Muscle layer of colon (tissue), 2 donors: ENCODE data around the gene DHX15.

Experiments
- H3K27ac ChIP-seq: one replicate; pipeline ENCODE4 v1.7.0; 2013; ENCODE audit warnings: low read depth, mild to moderate bottlenecking, low read length, moderate library complexity
- H3K27me3 ChIP-seq, 2 donors: one replicate each; pipeline ENCODE4 v1.7.0; 2013; ENCODE audit warnings: low read length in 2 of 2, mild to moderate bottlenecking in 2 of 2; ENCODE audit not compliant: insufficient read depth in 2 of 2, control insufficient read depth in 1 of 2
- H3K36me3 ChIP-seq: one replicate; pipeline ENCODE4 v1.7.0; 2013; ENCODE audit warnings: mild to moderate bottlenecking, low read length; ENCODE audit not compliant: insufficient read depth
- H3K4me1 ChIP-seq: one replicate; pipeline ENCODE4 v1.7.0; 2013; ENCODE audit warnings: mild to moderate bottlenecking, low read length; ENCODE audit not compliant: insufficient read depth
- H3K4me3 ChIP-seq, 2 donors: one replicate each; pipeline ENCODE4 v1.7.0; 2013; ENCODE audit warnings: low read length in 2 of 2, low read depth in 1 of 2, mild to moderate bottlenecking in 1 of 2, moderate library complexity in 1 of 2
- H3K9ac ChIP-seq: one replicate; pipeline ENCODE4 v1.7.0; 2013; ENCODE audit warnings: low read length
- H3K9me3 ChIP-seq: one replicate; pipeline ENCODE4 v1.7.0; 2013; ENCODE audit warnings: mild to moderate bottlenecking, low read length
- donor health status: abdominal sarcoma.
- donor health status: Adenocarcinoma of cecum.

Gene DHX15

DNA sequence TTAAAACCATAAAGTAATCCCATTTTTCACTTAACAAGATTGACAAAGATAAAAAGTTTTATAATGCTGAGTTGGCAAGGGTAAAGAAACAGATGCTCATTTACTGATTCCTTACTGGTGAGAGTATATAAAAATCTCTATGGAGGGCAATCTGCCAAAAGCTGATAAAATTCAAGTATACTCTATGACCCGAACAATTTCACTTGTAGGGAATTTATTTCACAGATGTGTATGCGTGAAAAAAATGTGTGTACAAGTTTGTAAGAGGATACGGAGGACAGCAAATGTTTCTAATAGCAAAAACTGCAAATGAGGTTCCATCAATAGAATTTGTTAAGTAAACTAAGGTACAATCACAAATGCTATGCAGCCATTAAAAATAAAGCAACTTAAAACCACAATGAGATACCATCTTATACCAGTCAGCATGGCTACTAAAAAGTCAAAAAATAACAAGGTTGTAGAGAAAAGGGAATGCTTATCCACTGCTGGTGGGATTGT is 23.4 kb downstream of the DHX15 start:
- Histone ChIP-seq H3K36me3 (peaks cover 10% of the 10 kb centered on the region), H3K9ac (no peak overlapping the region), H3K27ac (no peak overlapping the region), H3K9me3 (no peaks in the 10 kb centered on the region), H3K27me3 (no peaks in the 10 kb centered on the region), H3K4me3 (no peak overlapping the region), H3K4me1 (peaks cover 42% of the 10 kb centered on the region)

DNA sequence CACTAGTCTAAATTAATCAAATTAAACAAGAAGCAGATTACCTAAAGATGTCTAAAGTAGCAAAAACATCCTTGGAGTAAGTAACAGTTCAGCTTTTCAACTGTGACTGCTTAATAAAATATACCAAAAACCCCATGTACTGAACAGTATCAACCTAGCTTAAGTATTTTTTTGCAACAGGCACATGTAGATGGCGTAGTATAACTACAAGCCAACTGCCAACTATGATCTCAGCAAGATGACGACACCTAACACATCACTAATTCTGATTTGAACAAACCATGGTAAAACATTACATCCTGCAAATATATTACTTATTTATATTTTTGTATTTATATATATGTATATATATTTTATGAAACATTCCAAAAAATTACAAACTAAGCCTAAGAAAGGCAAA is 24.5 kb downstream of the DHX15 start:
- peaks cover 5% of the 10 kb centered on the region for H3K36me3 ChIP-seq
- H3K9me3 ChIP-seq: no peaks in the 10 kb centered on the region
- H3K4me3 ChIP-seq: no peak overlapping the region
- no peak overlapping the region for H3K27ac ChIP-seq
- H3K9ac ChIP-seq: no peak overlapping the region
- no peaks in the 10 kb centered on the region for H3K27me3 ChIP-seq
- H3K4me1 ChIP-seq: peaks cover 42% of the 10 kb centered on the region

DNA sequence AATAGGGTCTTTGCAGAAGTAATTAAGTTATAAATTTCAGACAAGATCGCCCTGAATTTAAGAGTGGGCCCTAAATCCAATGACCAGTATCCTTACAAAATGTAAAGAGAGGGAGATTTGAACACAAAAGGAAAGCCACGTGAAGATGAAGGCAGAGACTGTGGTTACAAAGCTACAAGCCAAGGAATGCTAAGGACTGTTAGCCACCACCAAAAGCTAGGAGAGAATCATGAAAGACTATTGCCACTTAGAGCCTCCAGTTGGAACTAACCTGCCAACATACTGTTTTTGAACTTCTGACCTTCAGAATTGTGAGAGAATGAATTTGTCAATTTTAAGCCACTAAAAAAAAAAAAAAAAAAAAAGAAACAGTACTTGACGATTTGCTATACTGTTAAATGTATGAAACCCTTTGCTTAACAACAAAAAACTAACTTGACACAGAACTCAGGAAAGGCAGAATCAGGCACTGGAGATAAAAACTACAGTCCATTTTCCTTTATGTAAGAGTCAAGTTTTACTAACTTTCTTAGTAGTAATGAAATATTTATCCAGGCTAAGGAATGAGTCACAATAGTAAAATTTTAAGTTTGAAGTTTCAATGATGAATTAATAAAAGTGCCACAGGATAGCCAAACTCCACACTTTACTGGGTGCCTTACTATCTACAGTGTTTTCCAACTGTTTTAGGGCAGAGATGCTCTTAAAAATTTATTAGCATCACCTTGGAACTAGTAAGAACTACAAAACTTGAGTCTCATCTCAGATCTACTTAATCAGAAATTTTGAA is 25.1 kb downstream of the DHX15 start:
- Histone ChIP-seq H3K4me3 (no peak overlapping the region), H3K36me3 (peaks cover 11% of the 10 kb centered on the region), H3K27me3 (no peaks in the 10 kb centered on the region), H3K4me1 (peaks cover 36% of the 10 kb centered on the region), H3K9ac (no peak overlapping the region), H3K27ac (no peak overlapping the region), H3K9me3 (no peaks in the 10 kb centered on the region)

DNA sequence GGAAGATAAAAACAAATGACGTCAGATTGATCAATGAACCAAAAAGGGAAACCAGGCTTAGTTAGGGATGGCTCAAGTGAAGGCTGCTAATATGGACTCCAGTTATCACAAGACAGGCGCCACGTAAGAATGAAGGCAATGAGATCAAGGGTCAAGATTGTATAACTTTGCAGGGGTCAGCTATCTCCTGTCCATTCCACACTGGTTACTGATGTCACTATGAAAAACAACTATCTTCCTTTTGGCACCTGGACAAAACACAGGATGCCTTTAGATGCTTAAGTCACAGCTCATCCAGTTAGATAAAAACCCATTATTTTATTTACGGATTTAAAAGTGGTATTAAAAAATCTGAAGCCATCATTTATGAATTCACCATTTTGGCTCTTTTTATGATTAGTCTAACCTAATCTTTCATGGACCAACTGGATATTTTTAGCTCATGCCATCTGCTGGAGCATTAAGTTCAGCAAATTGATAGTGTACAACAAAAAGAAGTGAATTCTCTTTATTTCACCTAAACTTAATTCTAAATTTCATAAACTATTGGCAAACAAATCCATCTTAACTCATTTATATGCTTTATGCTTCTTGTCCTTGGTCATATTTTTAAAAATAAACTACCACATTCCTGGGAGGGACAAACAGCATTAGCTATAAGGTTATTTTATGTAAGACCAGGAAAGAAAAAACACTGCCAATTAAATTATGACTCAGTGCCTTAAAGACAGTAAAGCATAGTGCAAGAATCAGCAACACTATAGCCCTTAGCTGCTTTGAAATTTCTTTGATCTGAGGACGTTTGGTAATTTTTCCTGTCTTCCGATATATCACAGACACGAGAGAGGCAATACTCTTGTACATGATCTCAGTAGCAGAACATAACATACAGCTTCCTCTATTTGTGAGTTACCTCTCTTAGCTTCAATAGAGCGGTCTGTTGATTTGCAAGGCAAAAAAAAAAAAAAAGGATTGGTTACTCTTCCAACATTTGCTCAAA is 27.0 kb downstream of the DHX15 start:
- peaks cover 13% of the 10 kb centered on the region for H3K36me3 ChIP-seq
- no peaks in the 10 kb centered on the region for H3K9me3 ChIP-seq
- H3K4me3 ChIP-seq: no peak overlapping the region
- H3K27ac ChIP-seq: no peak overlapping the region
- H3K4me1 ChIP-seq: peaks cover 37% of the 10 kb centered on the region
- H3K27me3 ChIP-seq: no peaks in the 10 kb centered on the region
- no peak overlapping the region for H3K9ac ChIP-seq

DNA sequence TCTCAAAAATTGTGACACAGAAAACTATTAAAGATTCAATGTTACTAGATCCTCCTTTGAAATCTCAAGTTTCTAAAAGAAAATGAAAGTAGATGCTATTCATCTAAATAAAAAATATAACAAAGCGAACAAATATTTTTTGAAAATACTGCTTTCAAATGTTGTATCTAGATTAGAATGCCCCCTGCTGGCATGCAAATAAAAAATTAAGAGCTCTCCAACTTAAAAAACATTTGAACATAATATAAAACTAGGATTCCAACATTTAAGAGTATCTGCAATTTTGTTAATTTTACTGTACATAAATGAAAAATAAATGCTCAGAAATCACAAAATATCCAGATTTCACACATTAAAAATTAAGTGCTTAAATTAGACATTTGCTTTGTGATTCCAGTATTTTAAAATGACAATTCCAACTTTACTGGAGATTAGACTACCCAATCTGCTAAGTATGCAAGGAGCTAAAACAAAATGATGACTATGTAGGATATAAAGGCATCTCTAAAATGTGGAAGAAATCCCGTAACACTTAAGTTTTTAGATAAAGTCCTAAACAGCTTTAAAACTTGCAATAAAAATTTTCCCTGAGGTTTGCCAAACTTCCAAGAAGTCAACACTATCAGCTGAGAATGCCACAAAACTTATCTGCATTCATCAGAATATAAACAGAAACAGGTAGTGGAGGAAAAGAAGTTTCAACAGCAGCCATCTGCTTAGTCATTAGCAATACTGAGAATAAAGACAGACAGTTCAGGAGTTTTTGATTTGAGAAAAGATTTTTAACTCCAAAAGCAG is 32.7 kb downstream of the DHX15 start:
- Histone ChIP-seq H3K9me3 (no peaks in the 10 kb centered on the region), H3K4me3 (no peak overlapping the region), H3K9ac (no peak overlapping the region), H3K4me1 (peaks cover 16% of the 10 kb centered on the region), H3K36me3 (peaks cover 12% of the 10 kb centered on the region), H3K27me3 (no peaks in the 10 kb centered on the region), H3K27ac (no peak overlapping the region)

DNA sequence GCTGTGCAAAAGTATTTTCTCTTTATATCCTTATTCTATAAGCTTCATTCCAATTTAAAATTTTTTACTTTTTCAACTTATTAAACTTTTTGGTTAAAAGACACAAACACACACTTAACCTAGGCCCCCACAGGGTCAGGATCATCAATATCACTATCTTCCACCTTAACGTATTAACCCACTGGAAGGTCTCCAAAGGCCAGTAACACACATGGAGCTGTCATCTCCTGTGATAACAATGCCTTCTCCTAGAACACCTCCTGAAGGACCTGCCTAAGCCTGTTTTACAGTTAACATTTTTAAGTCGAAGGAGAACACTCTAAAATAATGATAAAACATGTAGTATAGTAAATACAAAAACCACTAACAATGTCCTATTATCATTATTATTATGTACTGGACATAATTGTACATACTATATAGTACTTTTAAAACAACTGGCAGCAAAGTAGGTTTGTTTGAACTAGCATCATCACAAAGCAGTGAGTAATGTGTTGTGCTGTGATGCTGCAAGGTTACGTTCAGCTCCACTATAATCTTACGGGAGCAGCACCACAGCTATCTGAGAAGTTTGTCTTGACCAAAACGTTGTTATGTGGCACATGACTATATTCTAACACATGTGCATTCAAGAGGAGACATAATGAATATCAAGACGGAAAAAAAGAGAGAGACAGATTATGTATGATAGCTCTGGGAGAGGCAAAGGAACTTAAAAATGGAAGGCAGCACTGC is 33.7 kb downstream of the DHX15 start:
- no peaks in the 10 kb centered on the region for H3K27me3 ChIP-seq

DNA sequence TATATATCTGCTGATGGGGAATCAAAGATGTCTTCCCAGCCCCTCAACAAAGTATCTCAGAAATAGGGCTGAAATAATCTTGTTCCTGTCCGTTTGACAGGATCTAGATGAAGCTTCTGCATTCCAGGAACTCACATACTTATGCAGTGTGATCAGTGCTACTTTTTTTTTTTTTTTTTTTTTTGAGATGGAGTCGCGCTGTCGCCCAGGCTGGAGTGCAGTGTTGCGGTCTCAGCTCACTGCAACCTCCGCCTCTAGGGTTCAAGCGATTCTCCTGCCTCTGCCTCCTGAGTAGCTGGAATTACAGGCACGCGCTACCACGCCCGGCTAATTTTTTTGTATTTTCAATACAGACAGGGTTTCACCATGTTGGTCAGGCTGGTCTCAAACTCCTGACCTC is 36.4 kb downstream of the DHX15 start:
- Histone ChIP-seq H3K9me3 (no peaks in the 10 kb centered on the region), H3K4me3 (no peak overlapping the region), H3K4me1 (peaks cover 26% of the 10 kb centered on the region), H3K27ac (no peak overlapping the region), H3K9ac (no peak overlapping the region), H3K27me3 (no peaks in the 10 kb centered on the region), H3K36me3 (peaks cover 4% of the 10 kb centered on the region)

More for the DNA sequence above, 33.7 kb downstream of the DHX15 start:
- Histone ChIP-seq H3K27ac (no peak overlapping the region), H3K4me3 (no peak overlapping the region), H3K36me3 (peaks cover 12% of the 10 kb centered on the region), H3K4me1 (peaks cover 15% of the 10 kb centered on the region), H3K9me3 (no peaks in the 10 kb centered on the region), H3K9ac (no peak overlapping the region)

DNA sequence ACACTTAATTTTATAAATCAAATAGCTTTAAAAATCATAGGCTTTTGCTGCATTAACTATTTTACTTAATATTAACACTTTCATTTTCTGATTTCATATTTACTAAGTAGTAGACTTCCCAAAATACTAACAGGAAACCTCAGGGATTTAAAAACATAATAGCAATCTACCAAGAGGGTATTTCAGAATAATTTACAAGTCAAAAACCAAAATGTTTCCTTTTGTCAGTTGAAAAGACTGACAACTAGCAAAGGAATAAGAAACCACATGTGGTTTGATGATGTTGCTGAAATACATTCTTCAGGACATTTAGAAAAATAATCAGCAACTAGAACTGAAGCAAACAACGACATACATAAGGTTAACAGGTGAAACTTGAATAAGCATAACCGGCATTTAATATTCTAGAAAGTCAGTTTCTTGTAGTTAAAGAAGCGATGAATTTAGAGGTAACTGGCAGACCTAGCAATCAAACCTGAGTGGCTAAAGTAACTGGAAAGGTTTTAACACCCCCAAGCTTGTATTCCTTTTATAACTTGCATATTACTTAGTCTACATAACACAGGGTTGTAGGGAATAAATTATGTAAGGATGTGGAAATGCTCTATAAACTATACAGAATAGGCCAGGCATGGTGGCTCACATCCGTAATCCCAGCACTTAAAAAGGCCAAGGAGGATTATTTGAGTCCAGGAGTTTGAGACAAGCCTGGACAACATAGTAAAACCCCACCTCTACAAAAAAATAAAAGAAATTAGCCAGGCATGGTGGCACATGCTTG is 40.0 kb downstream of the DHX15 start:
- Histone ChIP-seq H3K4me1 (peaks cover 12% of the 10 kb centered on the region), H3K9ac (no peak overlapping the region), H3K9me3 (no peaks in the 10 kb centered on the region), H3K36me3 (peaks cover 19% of the 10 kb centered on the region), H3K27ac (no peak overlapping the region), H3K4me3 (no peak overlapping the region), H3K27me3 (no peaks in the 10 kb centered on the region)

DNA sequence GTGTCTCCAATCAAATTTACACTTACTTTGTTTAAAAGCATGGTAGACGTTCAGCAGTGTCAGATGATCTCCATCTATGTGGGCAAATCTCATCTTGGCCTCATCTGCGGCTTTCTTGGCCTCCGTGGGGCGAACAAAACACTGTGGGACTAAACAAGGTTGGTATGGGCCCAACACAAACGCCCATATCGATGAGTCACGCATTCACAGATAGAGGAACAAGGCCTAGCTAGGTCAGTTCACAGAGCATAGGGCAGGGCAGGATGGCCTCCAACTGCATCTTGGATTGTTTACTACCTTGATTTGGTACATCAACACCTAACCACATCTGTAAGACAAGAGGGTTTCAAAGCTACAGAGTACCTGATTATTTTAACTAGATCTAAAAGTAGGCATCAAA is 47.3 kb downstream of the DHX15 start:
- Histone ChIP-seq H3K9ac (no peak overlapping the region), H3K9me3 (no peaks in the 10 kb centered on the region), H3K27me3 (no peaks in the 10 kb centered on the region), H3K4me1 (no peaks in the 10 kb centered on the region), H3K4me3 (no peak overlapping the region), H3K36me3 (peaks cover 27% of the 10 kb centered on the region), H3K27ac (no peak overlapping the region)

DNA sequence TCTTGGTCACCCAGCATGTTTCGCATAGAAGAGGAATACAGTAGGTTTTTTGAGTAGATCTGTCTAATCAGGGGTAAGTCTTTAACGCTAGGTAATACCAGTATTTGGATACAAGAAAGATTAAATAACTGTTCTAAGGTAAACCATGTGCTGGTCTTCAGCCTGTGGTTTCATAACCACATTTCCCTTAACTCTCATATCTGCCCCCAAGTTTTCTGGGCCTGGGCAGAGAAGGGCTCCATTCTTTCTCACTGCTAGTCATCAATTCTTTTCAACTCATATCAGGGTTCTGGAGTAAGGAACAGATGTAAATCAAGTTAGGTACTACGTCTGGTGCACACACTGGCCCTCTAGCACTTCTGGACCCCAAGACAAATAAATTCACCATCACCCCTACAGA is 49.0 kb downstream of the DHX15 start:
- H3K4me3 ChIP-seq: no peak overlapping the region
- H3K36me3 ChIP-seq: peaks cover 21% of the 10 kb centered on the region
- H3K4me1 ChIP-seq: no peaks in the 10 kb centered on the region

More for the DNA sequence above, 49.0 kb downstream of the DHX15 start:
- Histone ChIP-seq H3K9ac (no peak overlapping the region), H3K27ac (no peak overlapping the region), H3K27me3 (no peaks in the 10 kb centered on the region), H3K9me3 (no peaks in the 10 kb centered on the region)
